Measurements from ENCODE around the gene BLOC1S1.

BLOC1S1 gene

DNA sequence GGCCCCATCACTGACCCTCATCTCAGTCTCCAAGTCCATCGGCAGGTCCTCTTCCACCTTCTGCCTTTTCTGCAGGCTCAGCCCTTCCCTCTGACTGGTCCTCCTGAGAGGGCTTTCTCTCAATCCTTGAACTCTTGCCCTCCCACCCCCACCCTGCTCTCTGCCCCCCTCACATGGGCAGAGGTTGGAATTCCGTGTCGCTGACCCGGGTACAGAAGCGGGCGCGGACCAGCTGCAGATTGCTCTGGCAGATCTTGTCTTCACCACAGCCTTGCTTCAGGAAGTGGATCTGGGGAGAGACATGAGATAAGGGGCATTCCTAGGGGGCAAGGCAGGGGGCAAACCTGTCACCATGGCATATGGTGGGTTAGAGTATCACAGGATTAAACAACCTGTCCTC lies 20.5 kb upstream of the BLOC1S1 start:
- H3K14ac ChIP-seq (ENCODE audit: low read length): no peak overlapping the region
- H3K27ac ChIP-seq (ENCODE audit: low read depth, low read length): no peak overlapping the region
- H3K9ac ChIP-seq (ENCODE audit: low read length): no peak overlapping the region
- H3K18ac ChIP-seq (ENCODE audit: low read length): no peak overlapping the region
- no peak overlapping the region for H4K91ac ChIP-seq (ENCODE audit: low read depth, low read length)
- no peaks in the 10 kb centered on the region for H3K79me2 ChIP-seq (ENCODE audit: control insufficient read depth, insufficient read depth, low read length, poor library complexity)
- no peak overlapping the region for H3K23ac ChIP-seq (ENCODE audit: low read length)
- no peaks in the 10 kb centered on the region for H3K79me1 ChIP-seq (ENCODE audit: low read length)
- H2BK5ac ChIP-seq (ENCODE audit: low read depth, low read length, poor library complexity): no peak overlapping the region
- no peak overlapping the region for H2AK5ac ChIP-seq (ENCODE audit: low read length)
- H3K36me3 ChIP-seq (ENCODE audit: control insufficient read depth in 1 of 2, insufficient read depth in 2 of 2, low read length in 2 of 2): no peaks in the 10 kb centered on the region
- no peak overlapping the region for H4K12ac ChIP-seq (ENCODE audit: low read depth, low read length)
- no peak overlapping the region for H3K4ac ChIP-seq (ENCODE audit: low read depth, low read length)
- H4K8ac ChIP-seq (ENCODE audit: low read depth, low read length): no peak overlapping the region
- H3K4me1 ChIP-seq (ENCODE audit: control insufficient read depth in 1 of 2, insufficient read depth in 2 of 2, low read length in 2 of 2): no peaks in the 10 kb centered on the region
- WGBS (ENCODE audit: extremely low coverage, insufficient coverage, insufficient read length): no CpG with 5 or more reads among the region's 7 CpGs
- H3K9me3 ChIP-seq (ENCODE audit: insufficient read depth, low read depth, low read length): peaks cover 8% of the 10 kb centered on the region
- H2BK12ac ChIP-seq (ENCODE audit: low read length): no peak overlapping the region
- no peak for DNase-seq
- no peak overlapping the region for H3K4me3 ChIP-seq (ENCODE audit: low read depth, low read length)
- no peak overlapping the region for H2AFZ ChIP-seq (ENCODE audit: insufficient read depth, low read length, poor library complexity)
- no peak overlapping the region for H3K4me2 ChIP-seq (ENCODE audit: low read length)
- no peaks in the 10 kb centered on the region for H3K27me3 ChIP-seq (ENCODE audit: insufficient read depth, low read length)
- no peak overlapping the region for H2BK120ac ChIP-seq (ENCODE audit: insufficient read depth, low read length, poor library complexity)

DNA sequence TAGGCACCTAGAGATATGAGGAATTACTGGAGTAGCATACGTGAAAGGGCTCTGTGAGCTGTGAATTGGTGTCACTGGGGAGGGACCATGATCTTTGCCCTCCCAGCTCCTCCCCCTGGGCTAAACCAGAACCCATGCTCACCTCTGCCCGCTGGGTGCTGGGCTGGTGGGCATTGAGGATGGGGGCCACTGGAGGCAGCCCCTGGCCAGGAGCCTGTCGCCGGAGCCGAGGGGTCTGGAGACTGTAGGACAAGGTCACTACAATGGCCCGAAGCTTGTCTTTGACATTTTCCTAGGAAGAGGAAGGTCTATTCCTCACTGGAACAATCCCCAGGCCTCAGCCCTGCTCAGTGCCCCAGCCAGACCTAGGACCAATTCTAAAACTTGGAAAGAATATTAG lies 19.7 kb upstream of the BLOC1S1 start:
- peaks cover 9% of the 10 kb centered on the region for H3K9me3 ChIP-seq (ENCODE audit: insufficient read depth, low read depth, low read length)
- no peak overlapping the region for H2BK5ac ChIP-seq (ENCODE audit: low read depth, low read length, poor library complexity)
- WGBS (ENCODE audit: extremely low coverage, insufficient coverage, insufficient read length): no CpG with 5 or more reads among the region's 6 CpGs
- H3K27ac ChIP-seq (ENCODE audit: low read depth, low read length): no peak overlapping the region
- H3K36me3 ChIP-seq (ENCODE audit: control insufficient read depth in 1 of 2, insufficient read depth in 2 of 2, low read length in 2 of 2): no peaks in the 10 kb centered on the region
- no peak overlapping the region for H2AFZ ChIP-seq (ENCODE audit: insufficient read depth, low read length, poor library complexity)
- DNase-seq: no peak
- H3K18ac ChIP-seq (ENCODE audit: low read length): no peak overlapping the region
- no peak overlapping the region for H2BK12ac ChIP-seq (ENCODE audit: low read length)
- no peak overlapping the region for H4K12ac ChIP-seq (ENCODE audit: low read depth, low read length)
- no peaks in the 10 kb centered on the region for H3K79me1 ChIP-seq (ENCODE audit: low read length)
- H3K14ac ChIP-seq (ENCODE audit: low read length): no peak overlapping the region
- H4K8ac ChIP-seq (ENCODE audit: low read depth, low read length): no peak overlapping the region
- H3K4me3 ChIP-seq (ENCODE audit: low read depth, low read length): no peak overlapping the region
- H3K23ac ChIP-seq (ENCODE audit: low read length): no peak overlapping the region
- no peaks in the 10 kb centered on the region for H3K27me3 ChIP-seq (ENCODE audit: insufficient read depth, low read length)
- no peak overlapping the region for H3K9ac ChIP-seq (ENCODE audit: low read length)
- H3K4ac ChIP-seq (ENCODE audit: low read depth, low read length): no peak overlapping the region
- H3K4me2 ChIP-seq (ENCODE audit: low read length): no peak overlapping the region
- no peak overlapping the region for H2BK120ac ChIP-seq (ENCODE audit: insufficient read depth, low read length, poor library complexity)
- no peaks in the 10 kb centered on the region for H3K79me2 ChIP-seq (ENCODE audit: control insufficient read depth, insufficient read depth, low read length, poor library complexity)
- H3K4me1 ChIP-seq (ENCODE audit: control insufficient read depth in 1 of 2, insufficient read depth in 2 of 2, low read length in 2 of 2): no peaks in the 10 kb centered on the region
- H2AK5ac ChIP-seq (ENCODE audit: low read length): no peak overlapping the region
- no peak overlapping the region for H4K91ac ChIP-seq (ENCODE audit: low read depth, low read length)

DNA sequence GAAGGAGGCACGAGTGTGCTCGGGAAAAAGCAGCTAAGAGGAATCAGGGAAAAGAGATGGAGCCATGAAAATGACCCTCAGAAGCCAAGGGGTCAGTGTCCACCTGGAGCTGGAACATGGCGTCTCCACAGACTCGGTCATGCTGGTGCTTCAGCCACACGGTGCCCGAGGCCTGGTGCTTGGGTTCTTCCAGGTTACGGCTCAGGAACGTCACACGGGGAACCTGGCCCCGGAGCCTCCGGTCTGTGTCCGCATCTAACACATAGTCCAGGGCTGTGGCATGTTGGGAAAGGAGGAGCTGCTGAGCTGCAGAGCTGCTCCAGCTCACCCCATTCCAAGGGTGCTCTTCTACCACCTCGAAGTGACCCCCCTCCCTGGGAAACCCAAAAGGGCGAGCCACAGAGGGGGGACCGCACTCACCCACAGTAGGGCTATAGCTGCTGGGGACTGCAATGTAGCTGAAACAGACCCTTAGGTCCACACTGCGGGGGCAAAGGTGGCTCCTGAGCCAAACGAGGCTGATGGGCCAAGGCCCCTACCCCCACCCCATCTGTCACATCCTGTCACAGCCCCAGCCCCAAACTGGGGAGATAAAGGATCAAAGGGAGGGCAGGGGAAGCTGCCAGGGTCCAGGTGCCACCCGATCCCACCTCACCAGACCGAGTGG lies 18.9 kb upstream of the BLOC1S1 start:
- H3K18ac ChIP-seq (ENCODE audit: low read length): no peak overlapping the region
- no peak overlapping the region for H3K23ac ChIP-seq (ENCODE audit: low read length)

DNA sequence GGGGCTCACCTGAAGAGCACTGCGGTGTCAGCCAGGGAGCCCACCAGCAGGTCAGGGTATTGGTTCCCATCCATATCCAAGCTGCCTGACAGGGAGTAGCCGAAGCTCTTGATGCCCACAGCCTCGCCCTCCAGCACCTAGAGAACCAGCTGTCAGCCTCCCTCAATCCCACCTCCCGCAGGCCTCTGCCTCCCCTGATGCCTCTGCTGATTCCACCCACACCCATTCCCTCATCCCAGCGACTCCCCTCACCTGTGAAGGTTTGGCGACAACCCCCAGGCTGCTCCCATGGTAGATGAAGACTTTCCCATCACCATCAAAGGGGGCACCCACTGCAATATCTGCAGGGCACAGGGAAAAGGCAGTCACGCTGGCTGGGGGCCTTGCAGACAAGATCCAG lies 18.2 kb upstream of the BLOC1S1 start:
- no peak overlapping the region for H2AFZ ChIP-seq (ENCODE audit: insufficient read depth, low read length, poor library complexity)
- H3K9me3 ChIP-seq (ENCODE audit: insufficient read depth, low read depth, low read length): peaks cover 7% of the 10 kb centered on the region
- H3K36me3 ChIP-seq (ENCODE audit: control insufficient read depth in 1 of 2, insufficient read depth in 2 of 2, low read length in 2 of 2): no peaks in the 10 kb centered on the region
- DNase-seq: no peak
- no peak overlapping the region for H3K4me2 ChIP-seq (ENCODE audit: low read length)
- H2AK5ac ChIP-seq (ENCODE audit: low read length): no peak overlapping the region
- H2BK120ac ChIP-seq (ENCODE audit: insufficient read depth, low read length, poor library complexity): no peak overlapping the region
- no peak overlapping the region for H2BK12ac ChIP-seq (ENCODE audit: low read length)
- no peaks in the 10 kb centered on the region for H3K79me2 ChIP-seq (ENCODE audit: control insufficient read depth, insufficient read depth, low read length, poor library complexity)
- H3K9ac ChIP-seq (ENCODE audit: low read length): no peak overlapping the region
- H3K27ac ChIP-seq (ENCODE audit: low read depth, low read length): no peak overlapping the region
- no peak overlapping the region for H3K14ac ChIP-seq (ENCODE audit: low read length)
- no peak overlapping the region for H3K23ac ChIP-seq (ENCODE audit: low read length)
- no peak overlapping the region for H4K91ac ChIP-seq (ENCODE audit: low read depth, low read length)
- H3K4me3 ChIP-seq (ENCODE audit: low read depth, low read length): no peak overlapping the region
- H3K4ac ChIP-seq (ENCODE audit: low read depth, low read length): no peak overlapping the region
- H3K4me1 ChIP-seq (ENCODE audit: control insufficient read depth in 1 of 2, insufficient read depth in 2 of 2, low read length in 2 of 2): no peaks in the 10 kb centered on the region
- H4K8ac ChIP-seq (ENCODE audit: low read depth, low read length): no peak overlapping the region
- H3K18ac ChIP-seq (ENCODE audit: low read length): no peak overlapping the region
- no CpG with 5 or more reads among the region's 7 CpGs for WGBS (ENCODE audit: extremely low coverage, insufficient coverage, insufficient read length)
- H4K12ac ChIP-seq (ENCODE audit: low read depth, low read length): no peak overlapping the region
- no peak overlapping the region for H2BK5ac ChIP-seq (ENCODE audit: low read depth, low read length, poor library complexity)
- H3K79me1 ChIP-seq (ENCODE audit: low read length): no peaks in the 10 kb centered on the region
- no peaks in the 10 kb centered on the region for H3K27me3 ChIP-seq (ENCODE audit: insufficient read depth, low read length)

More for the DNA sequence above, 18.9 kb upstream of the BLOC1S1 start:
- Histone ChIP-seq H3K79me1 (ENCODE audit: low read length) (no peaks in the 10 kb centered on the region), H3K79me2 (ENCODE audit: control insufficient read depth, insufficient read depth, low read length, poor library complexity) (no peaks in the 10 kb centered on the region), H3K27me3 (ENCODE audit: insufficient read depth, low read length) (no peaks in the 10 kb centered on the region), H3K4ac (ENCODE audit: low read depth, low read length) (no peak overlapping the region), H2BK12ac (ENCODE audit: low read length) (no peak overlapping the region), H2BK120ac (ENCODE audit: insufficient read depth, low read length, poor library complexity) (no peak overlapping the region), H2BK5ac (ENCODE audit: low read depth, low read length, poor library complexity) (no peak overlapping the region), H3K4me1 (ENCODE audit: control insufficient read depth in 1 of 2, insufficient read depth in 2 of 2, low read length in 2 of 2) (no peaks in the 10 kb centered on the region), H3K14ac (ENCODE audit: low read length) (no peak overlapping the region), H3K4me2 (ENCODE audit: low read length) (no peak overlapping the region), H3K9ac (ENCODE audit: low read length) (no peak overlapping the region), H3K27ac (ENCODE audit: low read depth, low read length) (no peak overlapping the region), H4K12ac (ENCODE audit: low read depth, low read length) (no peak overlapping the region), H3K9me3 (ENCODE audit: insufficient read depth, low read depth, low read length) (peaks cover 9% of the 10 kb centered on the region), H2AFZ (ENCODE audit: insufficient read depth, low read length, poor library complexity) (no peak overlapping the region), H2AK5ac (ENCODE audit: low read length) (no peak overlapping the region), H4K8ac (ENCODE audit: low read depth, low read length) (no peak overlapping the region), H3K4me3 (ENCODE audit: low read depth, low read length) (no peak overlapping the region), H3K36me3 (ENCODE audit: control insufficient read depth in 1 of 2, insufficient read depth in 2 of 2, low read length in 2 of 2) (no peaks in the 10 kb centered on the region), H4K91ac (ENCODE audit: low read depth, low read length) (no peak overlapping the region)
- DNase-seq: no peak
- WGBS (ENCODE audit: extremely low coverage, insufficient coverage, insufficient read length): no CpG with 5 or more reads among the region's 19 CpGs

All from trophoblast cell (in vitro differentiated cells and primary cell).